Measurements from ENCODE around the gene ABI1.
"Not testable (repeated sequence)": the region's sequence is repeated elsewhere in the genome, so short reads cannot be mapped to it uniquely, and the experiment has no call there.

The ABI1 gene

GRCh38 chr10:26804418-26805393 is 56.1 kb downstream of the ABI1 start:
- no peak for DNase-seq

- no peak for DNase-seq
Measured at GRCh38 chr10:26803849-26804248, 56.9 kb downstream of the ABI1 start.

DNA sequence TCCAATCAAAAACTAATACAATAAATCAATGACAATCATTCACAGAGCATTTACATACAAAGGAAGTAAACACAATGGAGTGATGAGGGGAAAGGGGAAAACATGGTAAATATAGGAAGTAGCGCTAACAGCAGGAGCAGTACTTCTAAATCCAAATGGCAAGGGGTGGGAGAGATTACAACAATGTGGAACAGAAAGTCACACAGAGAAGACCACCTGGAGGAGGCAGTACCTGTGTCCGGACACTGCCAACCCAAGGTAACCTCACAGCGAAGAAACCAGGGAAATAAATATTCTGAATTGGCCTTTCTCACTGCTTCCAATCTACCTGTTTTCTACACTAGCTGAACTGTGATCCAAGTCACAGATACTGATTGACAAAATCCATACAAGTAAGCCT is 58.2 kb downstream of the ABI1 start:
- DNase-seq, result no peak

DNA sequence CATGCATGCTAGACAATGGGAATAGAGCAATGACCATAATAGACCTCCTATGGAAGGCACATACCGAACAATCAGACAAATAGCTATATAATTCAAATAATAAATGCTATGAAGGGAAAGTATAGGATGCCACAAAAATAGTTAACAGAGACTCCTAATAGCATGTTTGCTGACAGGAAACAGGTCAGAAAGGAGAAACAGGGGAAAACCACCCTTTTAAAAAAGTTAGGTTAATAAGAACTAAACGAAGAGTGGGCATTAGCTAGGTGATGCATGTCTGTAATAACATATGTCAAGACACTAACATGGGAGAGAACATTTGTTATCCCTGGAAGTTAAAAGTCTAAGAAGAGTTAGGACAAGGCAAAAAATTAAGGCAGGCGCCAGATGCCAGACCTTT is 58.9 kb downstream of the ABI1 start:
- no peak for DNase-seq

- no peak for DNase-seq
Measured at GRCh38 chr10:26801274-26801673, 59.5 kb downstream of the ABI1 start.

GRCh38 chr10:26800468-26800867 is 60.3 kb downstream of the ABI1 start:
- DNase-seq, result no peak

DNA sequence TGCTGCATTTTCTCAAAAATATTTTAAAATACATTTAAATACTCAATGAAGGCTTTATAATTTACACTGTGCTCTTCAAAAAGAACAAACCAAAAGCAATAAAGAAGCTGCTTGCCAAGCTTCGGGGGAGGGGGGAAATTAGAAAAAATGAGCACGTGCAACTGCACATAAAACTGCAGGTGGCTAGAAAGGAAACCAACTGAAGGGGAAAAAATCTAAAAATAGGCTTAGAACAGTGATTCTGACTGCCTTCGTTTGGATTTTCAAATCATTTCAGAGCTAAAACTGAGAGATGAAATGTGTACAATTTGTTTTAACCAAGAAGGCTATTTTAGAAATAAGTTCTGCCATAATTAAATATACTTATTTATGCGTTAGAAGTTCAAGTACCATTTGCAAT is 61.4 kb downstream of the ABI1 start:
- no peak for DNase-seq

DNA sequence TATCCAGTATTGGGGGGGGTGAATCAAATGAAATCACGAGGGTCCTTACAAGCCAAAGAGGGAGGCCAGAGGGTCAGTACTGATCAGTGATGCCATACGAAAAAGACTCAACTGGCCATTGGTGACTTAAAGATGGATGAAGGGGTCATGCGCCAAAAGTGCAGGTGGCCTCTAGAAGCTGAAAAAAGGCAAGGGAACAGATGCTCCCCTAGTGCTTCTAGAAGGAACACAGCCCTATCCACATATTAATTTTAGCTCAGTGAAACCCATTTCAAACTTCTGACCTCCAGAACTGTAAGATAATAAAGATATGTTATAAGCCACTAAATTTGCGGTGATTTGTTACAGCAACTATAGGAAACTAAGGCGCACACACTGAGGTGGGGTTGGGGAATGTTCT is 62.5 kb downstream of the ABI1 start:
- DNase-seq, result no peak

DNA sequence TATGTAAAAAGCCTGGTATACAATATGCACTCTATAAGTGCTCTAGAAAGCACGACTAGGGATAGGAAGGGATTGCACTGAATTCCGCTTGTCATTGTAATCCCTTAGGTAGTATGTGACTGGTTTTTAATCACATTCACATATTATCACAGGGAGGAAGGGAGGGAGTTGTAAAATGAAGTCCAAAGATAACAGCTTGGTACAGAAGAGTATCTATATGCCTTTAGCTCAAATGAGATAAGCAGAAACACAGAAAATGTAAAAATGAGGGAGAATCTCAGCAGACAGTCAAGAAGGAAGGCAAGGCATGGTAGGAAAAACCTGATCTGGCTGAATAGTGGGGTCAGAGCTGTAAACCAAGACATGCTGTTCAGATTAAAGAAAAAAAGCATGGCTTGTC is 63.4 kb downstream of the ABI1 start:
- no peak for DNase-seq

- DNase-seq, result no peak
Measured at GRCh38 chr10:26792758-26793495, 67.8 kb downstream of the ABI1 start.

GRCh38 chr10:26790221-26790995 is 70.3 kb downstream of the ABI1 start:
- no peak for DNase-seq

DNA sequence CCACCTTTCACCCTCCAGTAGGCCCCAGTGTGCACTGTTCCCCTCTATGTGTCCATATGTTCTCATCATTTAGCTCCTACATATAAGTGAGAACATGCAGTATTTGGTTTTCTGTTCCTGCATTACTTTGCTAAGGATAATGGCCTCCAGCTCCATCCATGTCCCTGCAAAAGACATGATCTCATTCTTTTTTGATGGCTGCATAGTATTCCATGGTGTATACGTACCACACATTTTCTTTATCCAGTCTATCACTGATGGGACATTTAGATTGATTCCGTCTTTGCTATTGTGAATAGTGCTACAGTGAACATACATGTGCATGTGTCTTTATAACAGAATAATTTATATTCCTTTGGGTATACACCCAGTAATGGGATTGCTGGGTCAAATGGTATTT is 71.0 kb downstream of the ABI1 start:
- DNase-seq, result not testable (repeated sequence)

DNA sequence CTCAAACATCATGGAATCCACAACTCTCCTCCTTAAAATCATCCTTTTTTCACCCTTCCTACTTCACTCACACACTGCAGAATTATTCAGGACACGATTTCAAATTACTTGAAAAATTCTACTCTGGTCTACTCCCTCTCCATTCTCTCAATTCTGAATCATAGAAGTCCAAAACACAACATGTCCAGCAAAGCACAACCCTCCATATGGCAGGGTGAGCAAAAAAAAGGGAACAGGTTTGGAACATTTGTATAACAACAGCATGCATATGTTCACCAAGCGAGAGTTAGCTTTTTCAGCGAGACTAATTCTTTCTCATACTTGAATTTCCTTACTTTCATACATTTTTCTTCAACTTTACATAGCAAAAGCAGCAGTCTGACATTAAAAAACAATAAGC is 73.4 kb downstream of the ABI1 start:
- no peak for DNase-seq

- DNase-seq, result peak; percentile 54 to 69 (median 68)
Measured at GRCh38 chr10:26781797-26782196, 79.0 kb downstream of the ABI1 start.

GRCh38 chr10:26780793-26781601 is 79.8 kb downstream of the ABI1 start:
- DNase-seq, result peak; percentile 88 to 97 (median 93)

GRCh38 chr10:26780106-26780792 is 80.5 kb downstream of the ABI1 start:
- no peak for DNase-seq

DNA sequence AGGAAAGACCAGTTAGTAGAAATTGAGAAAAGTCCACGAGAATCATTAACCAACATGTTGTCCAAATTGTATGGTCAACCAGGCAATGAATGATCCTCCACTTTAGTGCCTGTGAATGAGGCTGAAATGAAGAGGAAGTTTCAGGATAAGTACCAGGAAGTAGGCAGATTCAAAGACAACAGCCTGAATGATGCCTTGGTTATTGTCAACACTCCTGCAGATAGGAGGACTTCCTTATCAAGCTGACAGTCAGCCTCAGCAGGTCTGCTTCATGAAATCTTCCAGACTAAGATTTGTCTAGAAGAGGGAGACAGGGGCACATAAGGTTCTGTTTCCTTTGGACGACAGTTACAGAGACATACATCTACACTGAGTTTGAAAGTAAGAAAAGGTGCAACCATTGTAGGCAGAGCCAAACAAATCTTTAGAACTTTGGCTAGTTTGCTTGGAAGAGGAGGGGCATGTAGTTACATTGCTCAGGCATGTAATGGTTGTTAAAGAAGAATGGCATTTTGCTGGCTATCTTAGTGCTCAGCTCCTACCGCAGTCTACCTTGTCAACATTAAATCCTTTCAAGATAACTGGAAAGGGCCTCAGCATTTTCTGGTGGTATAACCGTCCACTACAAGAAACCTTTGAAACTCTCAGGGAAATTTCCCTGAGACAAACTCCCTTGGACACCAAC is 81.4 kb downstream of the ABI1 start:
- peak; percentile 55 to 56 (median 56) for DNase-seq

DNA sequence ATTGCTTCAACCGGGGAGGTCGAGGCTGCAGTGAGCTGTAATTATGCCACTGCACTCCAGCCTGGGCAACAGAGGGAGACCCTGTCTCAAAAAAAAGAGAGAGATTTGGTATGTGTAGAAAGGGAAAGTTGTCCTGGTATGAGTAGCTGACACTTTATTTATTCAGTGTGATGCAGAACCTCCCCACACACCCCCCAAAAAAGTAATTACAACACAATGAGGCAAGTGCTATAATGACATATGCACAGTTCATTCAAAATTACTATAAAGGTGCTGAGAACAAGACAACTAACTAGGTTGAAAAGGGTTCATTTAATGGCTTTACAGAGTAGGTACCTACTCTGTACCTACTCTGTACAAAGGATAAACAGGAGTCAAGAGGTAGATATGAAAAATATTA is 83.1 kb downstream of the ABI1 start:
- no peak for DNase-seq

DNA sequence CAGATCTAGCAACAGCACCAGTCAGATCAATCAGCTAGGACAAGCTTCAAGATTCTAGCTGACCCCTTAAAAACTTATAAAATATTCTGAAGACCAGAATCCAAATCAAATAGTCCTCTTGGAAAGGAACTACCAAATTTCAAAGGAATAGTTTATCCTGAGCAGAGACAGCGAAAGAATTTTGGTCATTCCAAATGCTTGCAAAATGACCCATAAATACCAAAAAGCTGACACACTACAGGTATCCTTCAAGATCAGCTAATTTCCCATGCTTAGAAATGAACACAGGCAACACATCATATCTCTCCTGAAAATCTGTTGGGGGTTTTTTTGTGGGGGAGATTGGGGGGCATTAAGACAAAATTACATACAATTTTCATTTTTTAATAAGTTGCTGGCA is 84.5 kb downstream of the ABI1 start:
- DNase-seq, result no peak

DNA sequence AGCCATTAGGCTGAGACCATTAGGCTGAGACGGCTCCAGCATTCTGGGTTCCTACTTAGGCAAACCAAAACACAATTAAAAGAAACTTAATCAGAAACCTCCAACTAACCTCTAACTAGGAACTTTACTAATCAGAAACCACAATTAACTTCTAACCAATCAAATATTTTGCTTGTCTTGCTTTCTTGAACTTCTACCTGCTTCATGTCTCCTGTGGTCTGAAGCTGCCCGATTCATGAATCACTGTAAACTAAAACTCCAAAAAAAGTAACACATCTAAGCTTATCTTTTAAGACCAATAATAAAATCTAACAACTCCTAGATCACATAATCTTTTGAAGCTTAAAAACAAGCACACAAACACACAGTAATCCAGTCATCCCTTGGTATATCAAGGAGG is 87.1 kb downstream of the ABI1 start:
- DNase-seq, result no peak

- no peak for DNase-seq
Measured at GRCh38 chr10:26770069-26770468, 90.7 kb downstream of the ABI1 start.
